Aorta (tissue), 5 donors: ENCODE results near the gene UNC79. TPM values are rescaled to one million over a fixed set of nuclear protein-coding genes. Genes with fewer than 3 reads are reported as not detected.

ENCODE experiments used
- ATAC-seq: fragments of 200-7000 bp; cut with Tn5 transposase; one replicate; pipeline ENCODE4 v1.9.1; 2022; ENCODE audit warnings: moderate library complexity; ENCODE audit not compliant: low FRiP score
- DNase-seq, 2 donors: peaks; one replicate each; pipeline ENCODE4 v3.0.0-alpha.2; 2020
- H3K27ac ChIP-seq, 2 donors: one replicate each; pipeline ENCODE4 v1.5.1; 2013; ENCODE audit warnings: low read length in 2 of 2, mild to moderate bottlenecking in 2 of 2, moderate library complexity in 2 of 2, control low read depth in 1 of 2, inconsistent platforms in 1 of 2, low read depth in 1 of 2
- H3K27me3 ChIP-seq, 2 donors: one replicate each; pipeline ENCODE4 v1.6.1; 2013; ENCODE audit warnings: control low read depth in 1 of 2, low read length in 1 of 2, mild to moderate bottlenecking in 1 of 2, moderate library complexity in 1 of 2; ENCODE audit not compliant: insufficient read depth in 2 of 2, control insufficient read depth in 1 of 2
- H3K36me3 ChIP-seq, 2 donors: one replicate each; pipeline ENCODE4 v1.6.1; 2013; ENCODE audit warnings: control low read depth in 1 of 2, low read length in 1 of 2, mild to moderate bottlenecking in 1 of 2; ENCODE audit not compliant: insufficient read depth in 2 of 2, control insufficient read depth in 1 of 2
- H3K4me1 ChIP-seq, 2 donors: one replicate each; pipeline ENCODE4 v1.6.1; 2013; ENCODE audit warnings: low read length in 2 of 2, control low read depth in 1 of 2, mild to moderate bottlenecking in 1 of 2, moderate library complexity in 1 of 2; ENCODE audit not compliant: insufficient read depth in 2 of 2, control insufficient read depth in 1 of 2
- H3K4me3 ChIP-seq, 2 donors: one replicate each; pipeline ENCODE4 v1.5.1; 2013; ENCODE audit warnings: low read length in 2 of 2, control low read depth in 1 of 2, mild to moderate bottlenecking in 1 of 2
- H3K9me3 ChIP-seq: one replicate; pipeline ENCODE4 v1.6.1; 2013; ENCODE audit warnings: mild to moderate bottlenecking, low read length; ENCODE audit not compliant: control insufficient read depth
- WGBS, 2 donors: extraction: QIAGEN DNeasy Blood & Tissue Kit; methylation state at CpG; one replicate each; pipeline ENCODE4 v1.1.7; 2013; 5-methylcytosine and 5-hydroxymethylcytosine counted together
- intact Hi-C, 2 donors: fragments of 100-400 bp; cut with DNase I; formaldehyde crosslinking; loops; one replicate each; pipeline versions ENCODE4 v1.14.2 to v1.15.0; 2022
- polyA plus RNA-seq, 2 donors: library from polyadenylated mRNA; stranded (reverse); fragments of 200-250 nt; gene quantifications; one replicate each; pipeline ENCODE4 v1.2.3, GENCODE V29; 2013
- total RNA-seq, 2 donors: library from RNA; stranded (reverse); fragmentation: NEBNext Ultra II Directional; extraction: Animal tissue kit (Norgen Biotek cat#: 25700); gene quantifications; one replicate each; pipeline ENCODE4 v1.2.1, GENCODE V29; 2021
- donor health status: healthy with polysubstance abuse.
- donor health status: Bipolar disorder and iron deficiency.
- donor health status: DM: no; HTN: no; CAD: no.
- donor health status: DM: no; HTN: no; CAD: no.
- donor health status: DM: yes; HTN: yes; CAD: no.

Gene UNC79
- total and polyA plus RNA-seq, 4 donors, result 0.05 to 0.21 (median 0.16) TPM; not detected in 1

DNA sequence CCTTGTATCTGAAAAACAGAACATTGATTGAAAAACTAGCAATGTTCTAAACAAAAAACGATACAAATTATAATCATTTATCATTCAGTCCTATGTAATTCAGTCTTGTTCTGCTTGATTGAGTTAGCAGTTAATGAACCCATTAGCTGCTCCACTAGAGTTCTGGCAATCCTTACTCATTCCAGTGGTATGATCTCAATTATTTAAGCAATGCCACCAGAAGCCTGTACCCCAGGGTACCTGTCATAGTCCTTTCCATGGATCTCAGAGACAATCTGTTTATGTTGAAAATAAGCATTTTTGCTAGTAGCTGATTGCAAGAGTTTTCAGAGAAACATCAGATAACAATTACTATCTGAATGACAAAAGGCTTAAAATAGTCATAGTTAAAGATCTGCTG, 115.9 kb downstream of the UNC79 start:
- Histone ChIP-seq H3K4me3 (no peak overlapping the region), H3K27me3 (no peaks in the 10 kb centered on the region), H3K36me3 (no peaks in the 10 kb centered on the region), H3K9me3 (no peaks in the 10 kb centered on the region), H3K4me1 (no peaks in the 10 kb centered on the region), H3K27ac (no peak overlapping the region)
- no peak for ATAC-seq
- 55 to 69% methylated on average over 1 of the region's 1 CpG for WGBS, 2 donors
- intact Hi-C loops, result no loop called here
- no peak for DNase-seq

DNA sequence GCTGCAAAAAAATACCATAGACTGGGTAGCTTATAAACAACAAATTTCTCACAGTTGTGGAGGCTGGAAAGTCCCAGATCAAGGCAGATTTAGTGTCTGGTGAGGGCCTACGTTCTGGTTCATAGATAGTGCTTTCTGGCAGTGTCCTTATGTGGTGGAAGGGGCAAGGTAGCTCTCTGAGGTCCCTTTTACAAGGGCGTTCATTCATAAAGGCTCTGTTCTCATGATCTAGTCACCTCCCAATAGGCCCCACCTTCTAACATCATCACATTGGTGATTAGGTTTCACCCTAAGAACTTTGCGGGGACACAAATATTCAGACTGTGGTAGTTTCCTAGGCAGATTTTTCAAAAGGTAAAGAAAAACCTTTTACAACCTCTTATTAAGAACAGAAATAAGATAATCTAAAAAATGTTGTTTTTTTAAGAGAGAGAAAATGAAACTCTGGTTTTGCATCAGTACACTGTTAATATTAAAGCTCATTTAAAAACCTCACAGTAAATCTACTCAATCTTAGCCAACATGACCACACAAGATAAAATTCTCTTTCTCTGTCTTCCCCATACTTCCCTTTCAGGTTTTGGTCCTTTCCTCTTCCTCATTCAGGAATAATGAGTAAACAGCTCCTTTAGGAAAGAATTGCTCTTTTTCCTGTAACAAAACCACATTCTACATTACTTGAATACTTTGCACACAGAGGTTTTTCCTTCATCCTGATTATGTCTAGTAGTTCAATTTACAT, 117.5 kb downstream of the UNC79 start:
- ATAC-seq, result no peak
- H3K4me3 ChIP-seq, result no peak overlapping the region
- no peaks in the 10 kb centered on the region for H3K36me3 ChIP-seq
- WGBS, 2 donors, result 62 to 67% methylated on average over 3 of the region's 3 CpGs
- no peak overlapping the region for H3K27ac ChIP-seq
- no peaks in the 10 kb centered on the region for H3K27me3 ChIP-seq
- no peaks in the 10 kb centered on the region for H3K9me3 ChIP-seq
- no peak for DNase-seq
- intact Hi-C loops, result no loop called here
- no peaks in the 10 kb centered on the region for H3K4me1 ChIP-seq

DNA sequence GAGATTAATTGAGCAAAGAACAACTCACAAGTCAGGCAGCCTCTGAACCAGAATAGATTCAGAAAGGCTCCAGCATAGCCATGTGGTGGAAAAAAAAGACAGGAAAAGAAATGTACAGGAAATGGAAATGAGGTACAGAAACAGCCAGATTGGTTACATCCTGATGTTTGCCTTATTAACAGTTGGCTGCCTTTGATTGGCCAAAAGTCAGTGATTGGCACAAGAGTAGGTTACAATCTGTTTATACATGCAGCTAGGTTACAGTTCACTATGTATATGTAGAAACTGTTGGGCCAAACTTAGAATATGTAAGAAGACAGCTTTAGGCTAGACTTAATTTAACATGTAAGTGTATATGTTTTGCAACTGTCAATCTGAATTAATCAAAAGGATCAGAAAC, 118.9 kb downstream of the UNC79 start:
- intact Hi-C loops, result no loop called here
- Histone ChIP-seq H3K36me3 (no peaks in the 10 kb centered on the region), H3K27ac (no peak overlapping the region), H3K4me1 (no peaks in the 10 kb centered on the region), H3K27me3 (no peaks in the 10 kb centered on the region), H3K9me3 (no peaks in the 10 kb centered on the region), H3K4me3 (no peak overlapping the region)
- DNase-seq (no peak), ATAC-seq (no peak)

GRCh38 chr14:93564918-93565317, 134.2 kb downstream of the UNC79 start:
- DNase-seq (no peak), ATAC-seq (no peak)
- Histone ChIP-seq H3K4me1 (no peaks in the 10 kb centered on the region), H3K36me3 (no peaks in the 10 kb centered on the region), H3K4me3 (no peak overlapping the region), H3K27me3 (no peaks in the 10 kb centered on the region), H3K9me3 (no peaks in the 10 kb centered on the region), H3K27ac (no peak overlapping the region)
- intact Hi-C loops, result no loop called here
- WGBS, 2 donors, result 78 to 83% methylated on average over 9 of the region's 9 CpGs

DNA sequence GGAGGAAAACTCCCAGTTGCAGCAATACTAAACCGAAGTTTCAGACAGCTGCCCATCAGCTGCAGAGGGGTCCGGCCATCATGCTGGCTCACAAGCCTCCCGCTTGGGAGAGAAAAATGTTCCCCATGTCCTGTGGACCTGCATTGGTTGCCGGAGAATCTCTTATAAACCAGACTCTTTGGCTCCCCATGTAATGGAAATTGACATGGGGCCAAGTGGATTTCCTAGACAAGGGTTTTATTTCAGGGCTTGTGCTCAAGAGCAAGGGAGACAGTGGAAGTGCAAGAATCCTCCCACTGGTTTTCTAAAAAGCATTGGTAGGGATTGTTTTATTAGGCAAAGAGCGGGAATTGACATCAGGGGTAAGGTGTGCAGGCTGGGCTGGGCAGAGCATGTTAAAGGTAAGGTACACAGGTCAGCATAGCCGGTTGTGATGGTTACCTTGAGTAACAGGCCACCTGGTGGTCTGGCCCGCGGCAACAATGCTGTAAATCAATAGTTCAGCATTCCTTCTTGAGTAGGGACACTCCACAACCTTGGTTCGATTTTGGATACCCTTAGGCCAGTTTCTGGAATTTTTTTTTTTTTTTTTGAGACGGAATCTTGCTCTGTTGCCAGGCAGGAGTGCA, 135.4 kb downstream of the UNC79 start:
- no peaks in the 10 kb centered on the region for H3K27me3 ChIP-seq
- DNase-seq (no peak), ATAC-seq (no peak)
- H3K9me3 ChIP-seq, result no peaks in the 10 kb centered on the region
- WGBS, 2 donors, result 83 to 87% methylated on average over 10 of the region's 10 CpGs
- H3K27ac ChIP-seq, result no peak overlapping the region
- H3K36me3 ChIP-seq, result no peaks in the 10 kb centered on the region
- intact Hi-C loops, result no loop called here
- no peaks in the 10 kb centered on the region for H3K4me1 ChIP-seq
- no peak overlapping the region for H3K4me3 ChIP-seq

DNA sequence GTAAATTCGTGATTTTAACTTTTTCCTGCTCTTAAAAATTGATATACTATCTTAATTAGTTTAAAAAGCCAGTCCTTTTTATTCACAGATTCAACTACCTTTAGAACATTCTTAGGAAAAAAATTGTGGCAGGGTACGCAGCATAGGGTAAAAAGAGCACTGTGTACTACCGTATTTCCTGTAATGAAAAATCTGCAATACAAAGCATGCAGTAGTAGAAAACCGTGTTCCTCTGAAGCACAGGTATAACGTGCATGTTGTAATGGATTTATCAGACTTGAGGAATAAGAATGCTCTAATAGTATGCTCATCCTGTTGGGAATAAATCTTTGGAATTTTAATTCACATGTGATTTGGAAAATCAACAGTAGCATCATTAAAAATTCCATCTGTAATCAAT, 140.5 kb downstream of the UNC79 start:
- no peaks in the 10 kb centered on the region for H3K4me1 ChIP-seq
- 63 to 64% methylated on average over 5 of the region's 5 CpGs for WGBS, 2 donors
- H3K27me3 ChIP-seq, result no peaks in the 10 kb centered on the region
- ATAC-seq (no peak), DNase-seq (no peak)
- H3K9me3 ChIP-seq, result no peaks in the 10 kb centered on the region
- no peaks in the 10 kb centered on the region for H3K36me3 ChIP-seq
- no peak overlapping the region for H3K4me3 ChIP-seq
- H3K27ac ChIP-seq, result no peak overlapping the region
- intact Hi-C loops, result no loop called here

- Histone ChIP-seq H3K4me1 (no peaks in the 10 kb centered on the region), H3K27ac (no peak overlapping the region), H3K36me3 (no peaks in the 10 kb centered on the region), H3K4me3 (no peak overlapping the region), H3K27me3 (no peaks in the 10 kb centered on the region), H3K9me3 (no peaks in the 10 kb centered on the region)
- 83 to 87% methylated on average over 3 of the region's 3 CpGs for WGBS, 2 donors
- ATAC-seq (no peak), DNase-seq (no peak)
- intact Hi-C loops, result no loop called here
Measured at GRCh38 chr14:93579178-93579577, 148.4 kb downstream of the UNC79 start.

DNA sequence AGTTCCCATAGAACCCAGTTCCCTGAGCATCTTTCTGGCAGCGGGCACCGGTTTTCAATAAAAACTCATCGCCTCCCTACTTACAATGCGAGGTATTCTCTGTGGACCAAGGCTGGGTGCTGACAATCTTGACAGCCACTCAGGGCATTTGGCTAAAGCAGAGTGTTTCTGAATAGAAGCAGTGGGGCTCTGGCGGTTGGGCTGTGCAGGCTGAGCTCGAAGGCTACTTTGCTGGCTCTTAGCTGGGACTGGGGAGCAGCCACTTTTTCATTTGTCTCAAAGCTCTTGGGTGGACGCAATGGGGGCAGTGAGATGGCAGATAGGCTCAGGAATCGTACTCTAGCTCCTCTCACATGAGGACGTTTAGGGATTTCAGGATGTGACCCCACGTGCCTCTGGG, 151.8 kb downstream of the UNC79 start:
- WGBS, 2 donors, result 58 to 67% methylated on average over 10 of the region's 10 CpGs
- H3K4me1 ChIP-seq, result no peaks in the 10 kb centered on the region
- ATAC-seq (no peak), DNase-seq (no peak)
- H3K9me3 ChIP-seq, result no peaks in the 10 kb centered on the region
- H3K27me3 ChIP-seq, result no peaks in the 10 kb centered on the region
- H3K36me3 ChIP-seq, result no peaks in the 10 kb centered on the region
- no peak overlapping the region for H3K4me3 ChIP-seq
- intact Hi-C loops, result no loop called here
- H3K27ac ChIP-seq, result no peak overlapping the region

DNA sequence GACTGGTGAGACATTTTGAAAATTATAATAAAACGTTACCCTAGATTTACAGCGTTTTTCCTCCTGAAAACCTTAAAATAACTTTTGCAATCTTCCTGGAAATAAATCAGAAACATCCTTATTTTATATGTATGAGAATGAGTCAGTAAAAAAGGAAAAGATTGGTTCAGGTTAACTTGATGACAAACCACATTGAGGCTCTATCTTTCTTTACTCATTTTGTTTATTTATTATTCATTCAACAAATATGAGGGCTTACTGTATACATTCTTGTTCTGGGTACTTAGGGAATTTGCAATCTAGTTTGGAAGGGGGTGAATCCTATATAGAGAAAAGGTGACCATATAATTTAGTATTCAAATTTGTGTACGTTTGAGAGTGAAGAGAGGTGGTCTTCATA, 156.6 kb downstream of the UNC79 start:
- Histone ChIP-seq H3K36me3 (no peaks in the 10 kb centered on the region), H3K4me3 (no peak overlapping the region), H3K9me3 (no peaks in the 10 kb centered on the region), H3K4me1 (no peaks in the 10 kb centered on the region), H3K27me3 (no peaks in the 10 kb centered on the region), H3K27ac (no peak overlapping the region)
- intact Hi-C loops, result no loop called here
- ATAC-seq, result no peak
- DNase-seq, result no peak
- 64 to 66% methylated on average over 3 of the region's 3 CpGs for WGBS, 2 donors
